Mesendoderm (in vitro differentiated cells): ENCODE results near the gene SNRPA.
A peak's percentile ranks its signal among the peaks of the same experiment; 100 is the strongest.

Experiments
- DNase-seq: peaks from one replicate; pipeline ENCODE4 v3.0.0; 2013
- H2AK5ac ChIP-seq: 2 replicates; pipeline ENCODE4 v1.6.1; 2013; ENCODE audit warnings: low read length, inconsistent platforms
- H2BK120ac ChIP-seq: 2 replicates; pipeline ENCODE4 v1.6.1; 2013; ENCODE audit warnings: low read depth, mild to moderate bottlenecking, low read length, moderate library complexity, mixed read lengths
- H2BK15ac ChIP-seq: replicated peaks from 2 replicates; pipeline ENCODE4 v1.6.1; 2013; ENCODE audit warnings: low read depth, mild to moderate bottlenecking, moderate library complexity
- H2BK5ac ChIP-seq: 2 replicates; pipeline ENCODE4 v1.6.1; 2013; ENCODE audit warnings: low read length, inconsistent platforms
- H3K18ac ChIP-seq: 2 replicates; pipeline ENCODE4 v1.6.1; 2013; ENCODE audit warnings: mild to moderate bottlenecking, low read length, mixed read lengths
- H3K23ac ChIP-seq: one replicate; pipeline ENCODE4 v1.6.1; 2013; ENCODE audit warnings: low read length
- H3K27ac ChIP-seq: 2 replicates; pipeline ENCODE4 v1.5.1; 2013; ENCODE audit warnings: low read depth, mild to moderate bottlenecking, inconsistent platforms, low read length, moderate library complexity
- H3K27me3 ChIP-seq: 2 replicates; pipeline ENCODE4 v1.6.1; 2013; ENCODE audit warnings: low read length, control low read depth, mild to moderate bottlenecking, inconsistent platforms; ENCODE audit not compliant: insufficient read depth, poor library complexity
- H3K36me3 ChIP-seq: 2 replicates; pipeline ENCODE4 v1.6.1; 2013; ENCODE audit warnings: low read length, inconsistent platforms; ENCODE audit not compliant: control insufficient read depth, insufficient read depth
- H3K4ac ChIP-seq: one replicate; pipeline ENCODE4 v1.6.1; 2013; ENCODE audit warnings: low read depth, mild to moderate bottlenecking, low read length, moderate library complexity
- H3K4me1 ChIP-seq: 2 replicates; pipeline ENCODE4 v1.6.1; 2013; ENCODE audit warnings: low read depth, low read length, inconsistent platforms; ENCODE audit not compliant: control insufficient read depth
- H3K4me2 ChIP-seq: 2 replicates; pipeline ENCODE4 v1.6.1; 2013; ENCODE audit warnings: low read length
- H3K4me3 ChIP-seq: 2 replicates; pipeline ENCODE4 v1.5.1; 2013; ENCODE audit warnings: mild to moderate bottlenecking, low read length
- H3K56ac ChIP-seq: one replicate; pipeline ENCODE4 v1.6.1; 2013; ENCODE audit warnings: low read length
- H3K79me1 ChIP-seq: 2 replicates; pipeline ENCODE4 v1.6.1; 2013; ENCODE audit warnings: low read length, inconsistent platforms
- H3K79me2 ChIP-seq: 2 replicates; pipeline ENCODE4 v1.6.1; 2013; ENCODE audit warnings: mild to moderate bottlenecking, low read length; ENCODE audit not compliant: control insufficient read depth, insufficient read depth
- H3K9ac ChIP-seq: 2 replicates; pipeline ENCODE4 v1.6.1; 2013; ENCODE audit warnings: low read length, inconsistent platforms
- H4K5ac ChIP-seq: one replicate; pipeline ENCODE4 v1.6.1; 2013; ENCODE audit warnings: low read length
- H4K8ac ChIP-seq: one replicate; pipeline ENCODE4 v1.6.1; 2013; ENCODE audit warnings: low read depth, mild to moderate bottlenecking, control low read depth, low read length, moderate library complexity
- WGBS: extraction: QIAGEN DNeasy Blood & Tissue Kit; methylation state at CpG from one replicate; pipeline ENCODE4 v1.1.7; 2013; ENCODE audit warnings: low lambda C conversion rate, missing lambda C conversion rate; ENCODE audit not compliant: insufficient coverage; ENCODE audit errors: extremely low coverage; 5-methylcytosine and 5-hydroxymethylcytosine counted together

Gene SNRPA

GRCh38 chr19:40803857-40804782 lies 53.1 kb downstream of the SNRPA start:
- Histone ChIP-seq H3K56ac (peak overlapping the region; percentile 12), H3K9ac (no peak overlapping the region), H3K79me1 (peaks cover 38% of the 10 kb centered on the region), H2AK5ac (no peak overlapping the region), H3K36me3 (peaks cover 10% of the 10 kb centered on the region), H3K18ac (no peak overlapping the region), H3K4ac (no peak overlapping the region), H3K4me1 (peaks cover 8% of the 10 kb centered on the region), H4K5ac (no peak overlapping the region), H3K27ac (no peak overlapping the region), H3K4me2 (no peak overlapping the region), H4K8ac (no peak overlapping the region), H2BK120ac (no peak overlapping the region), H2BK15ac (no peak overlapping the region), H3K79me2 (peaks cover 63% of the 10 kb centered on the region), H3K4me3 (no peak overlapping the region), H3K27me3 (no peaks in the 10 kb centered on the region), H3K23ac (no peak overlapping the region), H2BK5ac (no peak overlapping the region)
- DNase-seq = peak; percentile 64
- WGBS = no CpG with 5 or more reads among the region's 6 CpGs

GRCh38 chr19:40804783-40805242 lies 53.8 kb downstream of the SNRPA start:
- Histone ChIP-seq H3K79me2 (peaks cover 58% of the 10 kb centered on the region), H2BK15ac (no peak overlapping the region), H3K9ac (no peak overlapping the region), H2AK5ac (no peak overlapping the region), H3K23ac (no peak overlapping the region), H4K8ac (no peak overlapping the region), H2BK5ac (no peak overlapping the region), H2BK120ac (no peak overlapping the region), H3K36me3 (peaks cover 10% of the 10 kb centered on the region), H3K4me2 (no peak overlapping the region), H3K56ac (no peak overlapping the region), H3K27me3 (no peaks in the 10 kb centered on the region), H3K4me1 (peaks cover 8% of the 10 kb centered on the region), H3K18ac (no peak overlapping the region), H3K27ac (no peak overlapping the region), H3K79me1 (peaks cover 38% of the 10 kb centered on the region), H3K4ac (no peak overlapping the region), H3K4me3 (no peak overlapping the region), H4K5ac (no peak overlapping the region)
- WGBS = no CpG with 5 or more reads among the region's 7 CpGs
- no peak for DNase-seq

- H3K4me3 ChIP-seq = no peak overlapping the region
- no peak overlapping the region for H2BK15ac ChIP-seq
- H2BK120ac ChIP-seq = no peak overlapping the region
- H3K4me2 ChIP-seq = no peak overlapping the region
- H3K23ac ChIP-seq = no peak overlapping the region
- no peak overlapping the region for H4K8ac ChIP-seq
- no peak overlapping the region for H2BK5ac ChIP-seq
- no peak for DNase-seq
- H3K4me1 ChIP-seq = peaks cover 8% of the 10 kb centered on the region
- H3K79me1 ChIP-seq = peaks cover 36% of the 10 kb centered on the region
- H2AK5ac ChIP-seq = no peak overlapping the region
- H3K56ac ChIP-seq = no peak overlapping the region
- H3K36me3 ChIP-seq = peaks cover 10% of the 10 kb centered on the region
- no peak overlapping the region for H3K18ac ChIP-seq
- H3K9ac ChIP-seq = no peak overlapping the region
- H3K27me3 ChIP-seq = no peaks in the 10 kb centered on the region
- no CpG with 5 or more reads among the region's 2 CpGs for WGBS
- no peak overlapping the region for H3K4ac ChIP-seq
- peaks cover 53% of the 10 kb centered on the region for H3K79me2 ChIP-seq
- no peak overlapping the region for H4K5ac ChIP-seq
- no peak overlapping the region for H3K27ac ChIP-seq
Measured at GRCh38 chr19:40805258-40805868, 54.4 kb downstream of the SNRPA start.

- H2BK120ac ChIP-seq = no peak overlapping the region
- H3K36me3 ChIP-seq = peaks cover 8% of the 10 kb centered on the region
- no peaks in the 10 kb centered on the region for H3K27me3 ChIP-seq
- H3K79me1 ChIP-seq = peaks cover 34% of the 10 kb centered on the region
- peak overlapping the region; percentile 3 for H3K4me2 ChIP-seq
- no peak overlapping the region for H3K23ac ChIP-seq
- no peak overlapping the region for H3K18ac ChIP-seq
- no peak overlapping the region for H3K4me3 ChIP-seq
- no peak overlapping the region for H3K9ac ChIP-seq
- peaks cover 8% of the 10 kb centered on the region for H3K4me1 ChIP-seq
- no CpG with 5 or more reads among the region's 26 CpGs for WGBS
- H3K4ac ChIP-seq = no peak overlapping the region
- no peak overlapping the region for H2BK5ac ChIP-seq
- peaks cover 42% of the 10 kb centered on the region for H3K79me2 ChIP-seq
- peak; percentile 100 for DNase-seq
- H3K27ac ChIP-seq = no peak overlapping the region
- no peak overlapping the region for H2BK15ac ChIP-seq
- H4K8ac ChIP-seq = no peak overlapping the region
- H4K5ac ChIP-seq = no peak overlapping the region
- H2AK5ac ChIP-seq = no peak overlapping the region
- H3K56ac ChIP-seq = peak overlapping the region; percentile 0
Measured at GRCh38 chr19:40806423-40807146, 55.6 kb downstream of the SNRPA start.

GRCh38 chr19:40807147-40808020 lies 56.4 kb downstream of the SNRPA start:
- Histone ChIP-seq H3K4me3 (no peak overlapping the region), H3K9ac (no peak overlapping the region), H3K23ac (no peak overlapping the region), H2BK5ac (no peak overlapping the region), H3K79me1 (peaks cover 32% of the 10 kb centered on the region), H3K18ac (no peak overlapping the region), H2AK5ac (no peak overlapping the region), H3K4ac (peak overlapping the region; percentile 48), H3K36me3 (peaks cover 8% of the 10 kb centered on the region), H4K5ac (no peak overlapping the region), H3K27ac (no peak overlapping the region), H2BK15ac (no peak overlapping the region), H3K27me3 (no peaks in the 10 kb centered on the region), H4K8ac (no peak overlapping the region), H3K4me1 (peaks cover 8% of the 10 kb centered on the region), H3K79me2 (peaks cover 34% of the 10 kb centered on the region), H3K4me2 (no peak overlapping the region), H2BK120ac (no peak overlapping the region), H3K56ac (no peak overlapping the region)
- peak; percentile 85 for DNase-seq
- WGBS = no CpG with 5 or more reads among the region's 18 CpGs
